Stimulated activated CD8-positive, alpha-beta memory T cell treated with anti-CD3 and anti-CD28 coated beads, Interleukin-4, amount 100 ng/mL, for 24 hours (primary cell): ENCODE results near the gene ANXA10.
"Not testable (repeated sequence)": the region's sequence is repeated elsewhere in the genome, so short reads cannot be mapped to it uniquely, and the experiment has no call there.

Experiments used
- DNase-seq: peaks from one replicate; pipeline ENCODE4 v3.0.0-alpha.2; 2020; ENCODE audit warnings: low read depth

Gene ANXA10

DNA sequence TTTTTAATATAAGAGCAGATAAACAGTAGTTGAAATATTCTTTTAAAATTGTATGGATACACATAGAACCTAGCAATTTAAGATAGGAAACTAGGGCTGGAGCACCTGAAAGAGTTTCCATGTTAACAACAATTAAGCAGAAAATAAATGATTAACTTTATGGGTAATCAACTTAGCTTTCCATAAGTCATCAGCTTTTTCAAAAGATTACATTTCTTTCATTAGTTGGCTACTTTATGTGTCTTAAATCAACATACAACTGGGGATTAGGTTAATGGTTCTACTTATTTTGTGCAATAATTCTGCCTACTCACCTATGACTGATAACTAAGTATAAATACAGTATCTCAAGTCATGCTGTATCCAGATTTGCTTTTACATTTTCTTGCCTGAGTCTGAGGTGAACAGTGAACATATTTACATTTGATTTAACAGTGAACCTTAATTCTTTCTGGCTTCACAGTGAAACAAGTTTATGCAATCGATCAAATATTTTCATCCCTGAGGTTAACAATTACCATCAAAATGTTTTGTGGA lies at the start of gene ANXA10:
TSS of gene ANXA10 (plus strand) at position 362 of the 537 bp plus-strand sequence. CDS start at position 526, 164 bp downstream.
- DNase-seq, result no peak

GRCh38 chr4:168045354-168045753 lies 47.0 kb upstream of the ANXA10 start:
- DNase-seq, result no peak

- no peak for DNase-seq
These were observed 42.3 kb upstream of the ANXA10 start for GRCh38 chr4:168050002-168050401.

GRCh38 chr4:168051526-168051925 lies 40.8 kb upstream of the ANXA10 start:
- DNase-seq, result no peak

- no peak for DNase-seq
These were observed 34.9 kb upstream of the ANXA10 start for GRCh38 chr4:168057412-168057811.

GRCh38 chr4:168059251-168059650 lies 33.1 kb upstream of the ANXA10 start:
- no peak for DNase-seq

DNA sequence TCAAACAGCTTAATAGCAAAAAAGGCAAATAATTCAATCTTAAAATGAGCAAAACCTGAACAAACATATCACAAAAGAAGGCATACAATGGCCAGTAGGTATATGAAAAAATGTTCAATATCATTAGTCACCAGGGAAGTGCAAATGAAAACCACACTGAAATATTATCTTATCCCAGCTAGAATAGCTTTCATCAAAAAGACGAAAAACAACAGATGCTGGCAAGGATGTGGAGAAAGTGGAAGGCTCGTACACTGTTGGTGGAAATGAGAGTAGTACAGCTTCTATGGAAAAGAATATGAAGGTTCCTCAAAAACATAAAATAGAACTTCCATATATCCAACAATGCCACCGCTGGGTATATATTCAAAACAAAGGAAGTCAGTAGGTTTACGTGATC lies 29.3 kb upstream of the ANXA10 start:
- DNase-seq, result no peak

GRCh38 chr4:168070903-168071302 lies 21.4 kb upstream of the ANXA10 start:
- DNase-seq, result no peak

- DNase-seq, result no peak
These were observed 21.0 kb upstream of the ANXA10 start for GRCh38 chr4:168071304-168071703.

DNA sequence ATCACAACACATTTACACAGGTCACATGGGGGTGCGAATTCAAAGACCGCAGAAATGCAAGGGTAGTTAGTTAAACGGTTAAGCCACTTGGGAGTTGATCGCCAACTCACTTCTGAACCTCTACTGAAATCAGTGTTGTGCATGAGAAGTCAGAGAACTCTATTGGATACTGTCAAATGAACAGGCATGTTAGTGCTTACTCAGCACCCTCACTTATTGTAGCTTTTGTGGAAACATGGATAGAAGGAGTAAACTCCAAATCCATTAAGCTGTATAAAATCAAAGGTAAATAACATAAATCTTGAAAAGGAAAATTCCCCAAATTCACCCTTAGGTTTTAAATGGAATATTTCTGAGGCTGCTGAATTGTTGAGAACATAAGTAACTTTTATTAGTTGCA lies 17.5 kb upstream of the ANXA10 start:
- DNase-seq, result no peak

GRCh38 chr4:168076989-168077725 lies 15.2 kb upstream of the ANXA10 start:
- DNase-seq, result peak; percentile 0

DNA sequence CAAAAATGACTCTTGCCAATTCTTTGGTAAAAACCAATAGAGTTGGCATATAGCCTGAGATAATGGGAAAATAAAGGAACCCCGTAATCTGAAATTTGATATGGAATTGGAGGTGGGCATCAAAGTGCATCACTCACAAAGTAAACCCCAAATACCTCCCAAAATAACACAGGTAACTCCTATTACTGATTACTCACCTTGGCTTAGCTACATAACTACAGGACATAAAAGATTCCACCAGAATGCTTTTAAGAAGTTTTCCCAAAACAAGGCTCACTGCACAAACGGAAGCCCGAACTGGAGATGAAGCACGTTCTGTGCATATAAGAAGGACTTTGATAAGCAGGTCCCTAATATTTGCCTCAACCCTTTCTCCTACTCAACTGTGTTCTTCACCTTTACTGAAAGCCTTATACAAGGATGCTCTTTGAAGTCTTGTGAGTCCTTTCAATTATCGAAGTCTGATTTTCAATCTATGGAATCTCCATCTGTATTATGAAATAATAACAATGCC lies 14.6 kb upstream of the ANXA10 start:
- no peak for DNase-seq

DNA sequence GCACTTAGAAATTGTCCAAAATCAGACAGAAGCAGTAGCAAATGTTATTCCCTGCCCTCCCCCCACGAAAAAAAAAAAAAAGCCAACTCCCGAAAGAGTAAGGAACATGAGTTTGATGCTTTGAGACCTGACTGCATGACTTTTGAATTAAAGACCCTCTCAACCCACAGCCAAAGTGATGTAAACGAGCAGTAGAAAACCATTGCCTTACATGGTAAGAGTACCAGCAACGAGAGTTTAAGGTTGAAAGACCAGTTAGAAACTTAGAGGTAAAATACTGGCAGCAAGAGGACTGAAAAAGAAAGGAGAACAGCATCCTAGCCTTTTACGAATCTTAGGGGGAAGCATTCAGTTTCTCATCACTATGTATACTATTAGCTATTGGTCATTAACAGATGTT lies 10.0 kb upstream of the ANXA10 start:
- no peak for DNase-seq

GRCh38 chr4:168095776-168096406 lies 3.6 kb downstream of the ANXA10 start:
- DNase-seq, result no peak

- no peak for DNase-seq
These were observed 4.1 kb downstream of the ANXA10 start for GRCh38 chr4:168096407-168096784.

- DNase-seq, result no peak
These were observed 4.8 kb downstream of the ANXA10 start for GRCh38 chr4:168097161-168097560.

GRCh38 chr4:168098248-168098717 lies 5.9 kb downstream of the ANXA10 start:
- no peak for DNase-seq

GRCh38 chr4:168099195-168099594 lies 6.9 kb downstream of the ANXA10 start:
- no peak for DNase-seq

DNA sequence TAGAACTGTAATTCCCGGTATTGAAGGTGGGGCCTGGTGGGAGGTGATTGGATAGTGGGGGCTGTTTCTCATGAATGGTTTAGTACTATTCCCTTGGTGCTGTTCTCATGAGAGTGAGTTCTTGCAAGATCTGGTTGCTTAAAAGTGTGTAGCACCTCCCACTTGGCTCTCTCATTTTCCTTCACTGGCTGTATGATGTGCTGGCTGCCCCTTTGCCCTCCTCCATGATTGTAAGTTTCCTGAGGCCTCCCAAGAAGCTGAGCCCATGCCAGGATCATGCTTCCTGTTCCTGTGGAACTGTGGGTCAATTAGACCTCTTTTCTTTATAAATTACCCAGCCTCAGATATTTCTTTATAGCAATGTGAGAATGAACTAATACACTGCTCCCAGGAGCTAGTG lies 8.7 kb downstream of the ANXA10 start:
- DNase-seq, result no peak

- DNase-seq, result no peak
These were observed 10.1 kb downstream of the ANXA10 start for GRCh38 chr4:168102403-168102802.

DNA sequence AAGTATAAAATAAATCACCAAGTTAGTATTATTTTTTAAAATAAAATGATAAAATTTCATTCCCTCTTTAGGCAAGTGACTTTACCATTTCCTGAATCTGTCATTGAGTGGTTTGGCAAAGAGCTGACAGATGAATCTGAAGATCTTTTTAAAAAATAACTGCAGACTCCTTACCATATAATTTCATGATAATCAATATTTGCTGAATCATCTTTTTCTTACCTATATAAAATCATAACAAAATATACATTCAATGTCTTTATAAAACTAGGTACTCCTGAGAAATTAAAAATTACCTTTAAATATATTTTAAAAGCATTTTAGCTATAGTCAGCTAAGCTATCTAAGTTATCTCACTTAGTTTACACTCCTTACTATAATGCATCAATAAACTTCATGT lies 17.2 kb downstream of the ANXA10 start:
- DNase-seq, result no peak

DNA sequence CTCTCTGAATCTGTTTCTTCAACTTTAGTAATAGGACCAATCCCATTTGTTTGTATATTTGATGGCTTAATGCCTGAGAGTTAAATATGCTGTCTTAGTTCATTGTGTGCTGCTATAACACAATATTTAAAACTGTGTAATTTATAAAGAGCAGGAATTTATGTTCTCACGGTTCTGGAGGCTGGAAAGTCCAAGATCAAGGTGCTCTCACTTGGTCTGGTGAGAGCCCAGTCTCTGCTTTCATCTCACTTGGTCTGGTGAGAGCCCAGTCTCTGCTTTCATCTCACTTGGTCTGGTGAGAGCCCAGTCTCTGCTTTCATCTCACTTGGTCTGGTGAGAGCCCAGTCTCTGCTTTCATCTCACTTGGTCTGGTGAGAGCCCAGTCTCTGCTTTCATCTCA lies 20.7 kb downstream of the ANXA10 start:
- not testable (repeated sequence) for DNase-seq

DNA sequence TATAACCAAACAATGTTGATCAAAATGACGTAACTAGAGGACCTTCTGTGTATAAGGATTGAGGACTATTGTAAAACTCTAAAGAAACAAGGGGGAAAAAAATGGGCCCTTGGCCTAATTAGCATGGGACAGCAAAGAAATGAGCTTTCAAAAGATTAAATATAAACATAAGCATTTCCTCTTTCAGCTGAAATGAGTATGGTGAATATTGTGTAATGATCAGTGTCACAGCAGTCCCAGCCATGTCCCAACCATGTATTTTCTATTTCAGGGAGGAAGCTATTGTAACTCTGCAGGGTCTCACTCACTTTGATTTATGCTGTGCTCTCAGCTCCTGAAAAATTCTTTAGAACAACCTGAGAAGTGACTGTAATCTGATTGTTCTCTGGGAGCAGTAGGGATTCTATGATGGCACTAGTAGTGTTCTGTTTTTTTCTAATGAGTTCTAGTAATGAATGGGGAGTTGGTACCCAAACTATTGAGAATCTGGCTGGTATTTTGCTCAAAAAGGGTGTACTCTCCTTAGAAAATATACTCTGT lies 25.8 kb downstream of the ANXA10 start:
- no peak for DNase-seq
